ENCODE results near the gene MYL10.

DNA sequence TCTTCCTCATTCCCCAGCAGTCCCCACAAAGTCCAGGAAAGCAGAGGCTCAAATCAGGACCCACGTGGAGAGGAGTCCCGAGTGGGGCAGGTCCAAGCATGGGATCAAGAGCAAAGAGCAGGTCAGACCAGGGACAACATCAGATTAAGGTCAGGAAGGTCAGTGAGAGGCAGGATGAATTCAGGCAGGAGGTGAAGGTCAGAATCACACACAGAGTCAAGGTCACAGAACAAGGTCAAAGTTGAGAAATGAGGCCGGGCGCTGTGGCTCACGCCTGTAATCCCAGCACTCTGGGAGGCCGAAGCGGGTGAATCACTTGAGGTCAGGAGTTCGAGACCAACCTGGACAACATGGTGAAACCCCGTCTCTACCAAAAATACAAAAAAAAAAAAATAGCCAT is 2.3 kb downstream of the MYL10 start:
- TF ChIP-seq EZH2phosphoT487 (IDR thresholded peaks at IDR 0.05; ENCODE audit: insufficient read depth, low read depth) (no peak), EZH2 (IDR thresholded peaks at IDR 0.05; ENCODE audit: insufficient read depth, poor library complexity, severe bottlenecking) (no peak)

All from GM23248 (cell line).